HG02970 (cell line): ENCODE results near the gene FAM83F.
"Not testable (repeated sequence)": the region's sequence is repeated elsewhere in the genome, so short reads cannot be mapped to it uniquely, and the experiment has no call there.

ENCODE experiments used
- ATAC-seq: cut with Tn5 transposase; IDR thresholded peaks from one replicate; pipeline ENCODE4 v1.9.1; 2021; ENCODE audit warnings: mild to moderate bottlenecking, moderate library complexity, moderate number of reproducible peaks; ENCODE audit not compliant: unreplicated experiment, low FRiP score

FAM83F gene

DNA sequence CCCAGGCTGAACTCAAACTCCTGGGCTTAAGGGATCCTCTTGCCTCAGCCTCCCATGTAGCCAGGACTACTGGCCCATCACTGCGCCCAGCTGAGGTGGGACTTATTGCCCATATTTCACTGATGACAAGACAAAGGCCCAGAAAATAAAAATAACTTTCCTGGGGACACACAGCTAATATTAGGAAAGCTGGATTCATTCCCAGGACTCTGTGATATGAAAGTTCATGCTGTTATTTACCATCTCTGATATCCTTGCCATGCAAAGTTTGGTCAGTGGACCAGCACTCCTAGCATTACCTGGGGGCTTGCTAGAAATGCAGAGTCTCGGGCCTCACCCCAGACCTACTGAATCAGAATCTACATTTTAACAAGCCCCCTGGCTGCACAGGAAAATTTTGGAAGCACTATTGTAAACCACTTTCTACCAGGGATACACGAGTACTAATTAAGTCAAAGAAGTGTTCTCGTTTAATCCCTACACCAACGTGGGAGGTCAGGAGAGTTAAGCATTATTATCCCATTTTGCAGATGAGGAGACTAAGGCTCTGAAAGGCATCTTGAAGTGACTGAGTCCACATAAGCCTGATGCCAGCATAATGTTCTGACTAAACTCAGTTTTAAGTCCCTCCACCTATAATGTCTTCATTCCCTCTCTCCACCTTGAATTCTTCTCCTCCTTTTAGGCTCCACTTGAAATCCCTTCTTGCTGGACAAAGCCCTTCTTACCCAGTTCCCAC is 2.5 kb upstream of the FAM83F start:
- ATAC-seq = no peak

DNA sequence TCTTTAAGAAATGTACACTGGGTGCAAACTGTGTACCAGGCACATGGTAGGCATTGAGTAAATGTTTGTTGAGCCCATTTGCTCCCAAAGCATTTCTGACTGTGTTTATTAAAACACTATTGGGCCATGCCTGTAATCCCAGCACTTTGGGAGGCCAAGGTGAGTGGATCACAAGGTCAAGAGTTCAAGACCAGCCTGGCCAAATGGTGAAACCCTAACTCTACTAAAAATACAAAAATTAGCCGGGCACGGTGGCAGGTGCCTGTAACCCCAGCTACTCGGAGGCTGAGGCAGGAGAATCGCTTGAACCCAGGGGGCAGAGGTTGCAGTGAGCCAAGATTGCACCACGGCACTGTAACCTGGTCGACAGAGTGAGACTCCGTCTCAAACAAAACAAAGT is 1.9 kb upstream of the FAM83F start:
- not testable (repeated sequence) for ATAC-seq

DNA sequence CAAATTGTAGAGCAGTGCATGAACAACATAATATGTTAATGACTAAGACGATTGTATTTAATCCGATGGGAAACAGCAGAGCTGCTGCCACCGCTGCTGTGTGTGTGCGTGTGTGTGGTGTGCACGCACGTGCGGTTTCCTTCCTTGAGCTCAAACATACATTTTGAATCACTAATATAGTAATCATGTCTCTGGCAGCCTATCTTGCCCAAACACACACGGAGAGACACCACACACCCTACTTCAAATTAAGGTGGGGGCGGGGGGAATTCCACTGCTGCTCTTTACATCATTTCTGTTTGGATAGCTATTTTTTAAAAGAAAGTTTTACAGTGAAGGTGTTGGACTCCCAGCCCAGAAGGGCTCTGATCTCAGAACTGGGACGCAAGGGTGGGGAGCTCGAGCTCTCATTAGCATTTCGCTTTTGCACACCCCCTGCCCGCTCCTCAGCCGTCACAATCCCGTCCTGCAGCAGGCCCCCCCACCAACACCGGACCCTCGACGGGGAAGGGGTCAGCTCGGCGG is 651 bp upstream of the FAM83F start:
- no peak for ATAC-seq

- no peak for ATAC-seq
Measured at GRCh38 chr22:39995393-39996252, 869 bp downstream of the FAM83F start.

- no peak for ATAC-seq
Measured at GRCh38 chr22:39996732-39997131, 2.0 kb downstream of the FAM83F start.

DNA sequence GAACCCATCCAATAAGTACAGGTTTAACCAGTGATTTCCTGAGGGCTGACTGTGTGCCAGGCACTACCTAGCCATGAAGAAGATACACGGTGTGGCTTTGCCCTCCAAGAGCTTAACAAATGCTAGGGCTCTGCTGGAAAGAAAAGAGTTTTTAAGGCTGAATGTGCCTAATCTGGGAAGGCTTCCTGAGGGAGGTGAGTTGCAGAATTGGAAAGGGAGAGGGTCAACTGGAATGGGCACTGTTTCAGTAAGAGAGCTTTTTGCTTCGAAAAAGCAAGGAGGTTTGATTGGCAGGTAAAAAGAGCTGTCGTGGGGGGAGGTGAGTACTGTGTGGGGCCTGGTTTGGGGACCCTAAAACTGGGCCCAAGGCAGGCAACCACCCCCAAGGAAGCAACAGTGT is 2.7 kb downstream of the FAM83F start:
- ATAC-seq = no peak

DNA sequence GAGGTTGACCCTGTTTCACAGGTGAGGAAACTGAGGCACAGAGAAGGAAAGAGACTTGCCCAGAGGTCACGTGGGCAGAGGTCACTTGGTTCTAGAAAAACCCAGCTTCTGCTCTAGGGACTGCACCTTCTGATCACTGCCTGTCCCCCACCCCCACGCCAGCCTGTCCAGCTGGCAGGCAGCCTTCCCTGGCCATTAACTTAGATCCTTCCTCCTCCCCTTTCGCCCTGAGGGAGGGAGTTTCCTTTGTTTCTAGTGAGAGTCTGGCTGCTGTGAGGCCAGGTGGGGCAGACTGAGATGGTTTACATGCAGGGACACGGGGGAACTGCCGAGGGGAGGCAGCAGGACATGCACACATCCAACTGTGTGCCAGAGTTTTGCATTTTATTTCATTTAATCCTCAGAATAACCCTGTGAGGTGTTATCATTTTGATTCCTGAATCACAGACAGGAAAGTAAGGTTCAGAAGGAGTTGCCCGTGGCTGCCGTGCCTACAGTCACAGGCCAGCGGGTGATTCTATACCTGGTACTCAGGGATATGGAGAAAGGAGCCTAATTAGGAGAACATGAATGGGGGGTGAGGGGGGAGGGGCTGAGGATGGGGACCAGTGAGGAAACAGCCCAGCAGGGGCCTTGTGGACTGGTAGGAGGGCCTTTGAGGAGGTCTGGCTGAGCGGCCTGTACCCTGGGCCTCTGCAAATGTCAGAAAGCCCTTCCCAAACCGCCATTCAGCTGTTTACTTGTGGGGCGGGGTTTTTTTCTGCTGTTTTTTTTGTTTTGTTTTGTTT is 3.4 kb downstream of the FAM83F start:
- no peak for ATAC-seq

DNA sequence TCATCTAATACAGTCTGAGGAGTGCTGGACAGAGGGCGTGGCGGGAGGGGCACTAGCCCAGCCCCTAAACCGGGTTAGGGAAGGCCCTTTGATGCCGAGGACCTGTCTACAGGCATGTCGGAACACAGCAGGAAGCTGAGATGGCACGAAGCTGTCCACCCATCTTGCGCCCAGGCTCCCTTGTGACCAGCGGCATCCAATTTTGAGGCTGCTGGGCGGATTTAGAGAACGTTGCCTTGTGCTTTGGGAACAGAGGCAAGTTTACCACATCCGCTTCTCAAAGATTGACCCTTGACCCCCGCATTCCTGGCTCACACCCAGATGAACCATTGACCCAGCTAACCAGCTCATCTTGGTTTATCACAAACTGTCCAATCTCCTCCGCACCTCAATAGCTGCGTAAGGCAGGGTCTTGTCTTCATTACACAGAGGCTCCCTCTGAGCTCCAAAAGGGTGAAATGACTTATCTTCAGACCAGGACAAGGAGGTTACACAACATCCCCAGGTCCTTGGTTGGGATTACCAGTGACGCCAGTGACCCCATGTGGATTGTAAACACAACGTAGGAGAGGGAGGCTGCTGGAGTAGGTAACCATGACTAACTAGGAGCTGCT is 4.5 kb downstream of the FAM83F start:
- ATAC-seq = no peak

DNA sequence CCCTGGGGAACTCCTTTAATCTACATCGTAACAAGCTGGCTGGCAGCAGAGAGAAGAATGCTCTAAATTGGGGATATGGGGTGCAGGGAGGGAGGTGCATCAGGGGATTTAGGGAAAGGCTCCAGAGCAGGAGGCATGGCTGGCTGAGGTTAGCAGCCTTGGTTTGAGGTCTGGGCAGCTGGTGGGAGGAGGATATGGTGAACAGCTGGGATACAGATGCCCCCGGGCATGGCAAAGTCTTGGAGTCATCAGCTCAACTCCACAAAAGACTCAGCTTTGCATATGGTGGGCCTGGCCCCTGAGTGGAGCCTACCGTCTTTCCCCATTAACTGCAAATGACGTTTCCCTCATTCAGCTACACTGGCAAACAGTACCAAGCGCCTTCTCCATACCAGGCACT is 5.4 kb downstream of the FAM83F start:
- no peak for ATAC-seq

DNA sequence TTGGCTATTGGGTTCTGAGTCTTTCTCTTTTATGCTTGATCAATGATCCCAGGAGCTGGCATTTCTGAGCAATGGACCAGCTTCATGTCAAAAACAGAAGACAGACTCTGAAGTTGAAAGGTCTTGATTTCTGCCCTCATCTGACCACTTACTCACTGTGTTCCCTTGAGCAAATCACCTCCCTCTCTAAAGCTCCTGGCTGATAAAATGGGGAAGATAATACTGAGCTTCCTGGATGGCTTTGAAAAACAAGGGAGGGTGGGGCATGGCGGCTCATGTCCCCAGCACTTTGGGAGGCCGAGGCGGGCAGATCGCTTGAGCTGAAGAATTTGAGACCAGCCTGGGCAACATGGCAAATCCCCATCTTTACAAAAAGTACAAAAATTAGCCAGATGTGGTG is 6.4 kb downstream of the FAM83F start:
- no peak for ATAC-seq

DNA sequence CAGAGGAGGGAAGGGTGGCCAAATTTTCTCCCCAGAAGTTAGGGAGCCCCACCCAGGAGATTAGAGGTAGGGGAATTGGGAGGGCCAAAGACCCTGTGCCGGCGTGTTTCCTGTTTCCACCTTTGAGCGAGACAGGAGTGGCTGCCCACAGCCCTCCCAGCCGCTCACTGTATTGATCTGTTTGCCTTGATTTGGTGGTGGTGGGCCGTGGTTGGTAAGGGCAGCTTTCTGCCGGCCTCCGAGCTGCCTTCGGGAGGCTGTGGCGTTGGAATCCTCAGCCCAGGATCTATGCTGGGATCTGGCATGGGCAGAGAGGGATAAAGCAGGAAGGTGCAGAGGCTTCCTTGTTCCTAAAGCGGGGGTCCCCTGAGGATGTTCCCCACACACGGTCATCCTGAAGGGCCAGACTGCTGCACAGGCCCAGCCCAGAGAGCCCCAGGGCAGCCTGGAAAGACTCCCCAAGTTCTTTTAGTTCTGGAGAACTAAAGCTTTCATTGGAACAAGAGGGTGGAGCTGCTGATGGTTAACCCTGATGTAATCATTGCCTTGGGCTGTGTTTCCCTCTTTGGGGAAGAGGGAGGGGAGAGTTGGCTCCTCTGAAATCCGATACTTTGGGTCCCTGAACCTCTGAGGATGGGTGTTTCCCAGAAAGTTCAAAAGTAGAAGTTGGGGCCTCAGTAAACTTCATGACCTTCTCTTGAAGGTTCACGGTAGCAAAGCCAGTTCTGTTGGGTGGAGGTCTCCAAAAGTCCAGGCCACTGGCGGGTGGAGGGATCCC is 7.2 kb downstream of the FAM83F start:
- no peak for ATAC-seq

- ATAC-seq = no peak
Measured at GRCh38 chr22:40002935-40003715, 8.4 kb downstream of the FAM83F start.

DNA sequence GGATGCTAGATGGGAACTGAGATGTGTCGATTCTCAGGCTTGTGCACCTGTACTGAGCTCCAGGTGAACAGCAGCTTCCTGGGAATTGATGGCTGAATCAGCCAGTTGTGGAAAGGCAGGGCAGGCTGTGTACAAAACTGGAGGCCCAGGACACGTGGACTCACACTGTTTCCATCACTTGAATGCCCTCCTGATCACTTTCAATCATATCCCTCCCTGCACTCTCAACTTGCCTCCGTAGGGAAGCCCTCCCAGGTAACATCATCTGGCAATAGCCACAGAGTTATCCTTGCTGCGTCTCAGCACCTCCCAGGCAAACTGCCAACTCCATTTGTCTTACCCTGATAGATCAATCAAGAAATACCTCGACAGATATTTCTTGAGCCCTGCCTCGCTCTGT is 10.1 kb downstream of the FAM83F start:
- ATAC-seq = no peak

GRCh38 chr22:40006641-40007040 is 11.9 kb downstream of the FAM83F start:
- ATAC-seq = no peak

GRCh38 chr22:40007853-40008710 is 13.3 kb downstream of the FAM83F start:
- ATAC-seq = no peak

DNA sequence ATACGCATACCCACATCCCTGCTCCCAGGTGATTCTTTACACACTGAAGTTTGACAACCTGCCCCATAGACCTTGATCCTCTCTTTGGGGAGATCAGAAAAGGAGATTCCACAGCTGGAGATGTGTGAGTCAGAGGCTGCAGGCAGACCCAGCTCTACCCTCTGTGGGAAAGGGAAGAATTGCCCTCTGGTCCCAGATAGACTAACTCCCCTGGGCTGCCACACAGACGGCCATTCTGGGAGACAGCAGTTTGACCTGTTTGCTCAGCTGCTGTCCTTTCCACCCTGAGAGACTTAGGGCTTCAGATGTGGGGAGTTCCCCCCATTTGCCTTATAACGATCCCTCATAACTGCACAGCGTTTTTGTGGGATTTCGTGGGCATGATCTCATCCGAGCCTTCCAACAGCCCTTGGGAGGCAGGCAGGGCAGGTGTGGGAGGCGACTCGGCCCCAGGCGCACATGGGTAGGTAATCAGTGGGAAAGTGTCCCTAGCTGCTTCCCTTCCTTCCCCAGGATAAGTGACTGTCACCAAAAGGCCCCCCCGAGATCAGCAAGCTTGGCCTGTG is 14.1 kb downstream of the FAM83F start:
- ATAC-seq = no peak

DNA sequence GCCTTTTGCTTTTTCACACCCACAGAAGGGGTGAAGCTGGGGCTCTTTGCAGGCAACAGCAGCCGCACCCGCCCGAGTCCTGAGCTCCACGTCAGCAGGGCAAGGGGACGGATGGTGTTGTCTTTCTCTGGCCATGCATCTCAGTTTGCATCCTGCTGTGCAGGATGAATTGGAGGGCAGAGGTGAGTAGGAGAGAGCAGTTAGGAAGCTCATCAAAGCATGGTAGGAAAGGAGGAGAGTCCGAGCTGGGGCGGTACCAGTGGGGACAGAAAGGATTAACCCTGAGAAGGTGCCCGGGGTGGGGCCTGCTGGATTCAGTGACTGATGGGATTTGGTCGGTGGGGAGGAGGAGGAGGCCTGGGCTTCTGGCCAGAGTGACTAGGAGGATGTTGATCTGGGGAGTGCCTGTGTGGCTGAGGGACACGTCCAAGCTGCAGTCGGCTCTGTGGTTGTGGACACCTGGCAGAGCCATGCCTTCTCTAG is 14.6 kb downstream of the FAM83F start:
- no peak for ATAC-seq
